ENCODE measurements around the gene ZP3.

DNA sequence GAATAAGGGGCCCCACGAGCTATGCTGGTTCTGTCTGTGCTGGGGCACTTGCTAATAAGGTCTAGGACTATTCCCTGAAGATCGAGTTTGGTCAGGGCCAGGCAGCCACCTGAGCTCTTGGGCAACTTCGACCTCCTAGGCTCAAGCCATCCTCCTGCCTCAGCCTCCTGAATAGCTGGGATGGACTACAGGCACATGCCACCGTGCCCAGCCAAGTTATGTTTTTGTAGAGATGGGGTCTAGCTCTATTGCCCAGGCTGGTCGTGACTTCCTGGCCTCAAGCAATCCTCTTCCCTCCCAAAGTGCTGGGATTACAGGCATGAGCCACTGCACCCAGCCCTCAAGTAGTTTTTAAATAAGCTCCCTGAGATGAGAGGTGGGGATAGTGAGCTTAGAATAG, 2.9 kb downstream of the ZP3 start:
- TF ChIP-seq TAF1 (IDR thresholded peaks at IDR 0.05; ENCODE audit: borderline replicate concordance, low read depth, low read length) (no peak), FOXJ3 (CRISPR knock-in tag; IDR thresholded peaks at IDR 0.05) (no peak)
- TF ChIP-seq, protein P1, sequence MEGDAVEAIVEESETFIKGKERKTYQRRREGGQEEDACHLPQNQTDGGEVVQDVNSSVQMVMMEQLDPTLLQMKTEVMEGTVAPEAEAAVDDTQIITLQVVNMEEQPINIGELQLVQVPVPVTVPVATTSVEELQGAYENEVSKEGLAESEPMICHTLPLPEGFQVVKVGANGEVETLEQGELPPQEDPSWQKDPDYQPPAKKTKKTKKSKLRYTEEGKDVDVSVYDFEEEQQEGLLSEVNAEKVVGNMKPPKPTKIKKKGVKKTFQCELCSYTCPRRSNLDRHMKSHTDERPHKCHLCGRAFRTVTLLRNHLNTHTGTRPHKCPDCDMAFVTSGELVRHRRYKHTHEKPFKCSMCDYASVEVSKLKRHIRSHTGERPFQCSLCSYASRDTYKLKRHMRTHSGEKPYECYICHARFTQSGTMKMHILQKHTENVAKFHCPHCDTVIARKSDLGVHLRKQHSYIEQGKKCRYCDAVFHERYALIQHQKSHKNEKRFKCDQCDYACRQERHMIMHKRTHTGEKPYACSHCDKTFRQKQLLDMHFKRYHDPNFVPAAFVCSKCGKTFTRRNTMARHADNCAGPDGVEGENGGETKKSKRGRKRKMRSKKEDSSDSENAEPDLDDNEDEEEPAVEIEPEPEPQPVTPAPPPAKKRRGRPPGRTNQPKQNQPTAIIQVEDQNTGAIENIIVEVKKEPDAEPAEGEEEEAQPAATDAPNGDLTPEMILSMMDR (IDR thresholded peaks at IDR 0.05): no peak

All from SK-N-SH (cell line).